Measurements from ENCODE around the gene SBF2. TPM values are rescaled to one million over a fixed set of nuclear protein-coding genes. Genes with fewer than 3 reads are reported as not detected.
A peak's percentile ranks its signal among the peaks of the same experiment; 100 is the strongest.
"Not testable (repeated sequence)": the region's sequence is repeated elsewhere in the genome, so short reads cannot be mapped to it uniquely, and the experiment has no call there.

Gene SBF2
- total and polyA plus RNA-seq, 11 donors: 10.4 to 33.9 (median 20.9) TPM

DNA sequence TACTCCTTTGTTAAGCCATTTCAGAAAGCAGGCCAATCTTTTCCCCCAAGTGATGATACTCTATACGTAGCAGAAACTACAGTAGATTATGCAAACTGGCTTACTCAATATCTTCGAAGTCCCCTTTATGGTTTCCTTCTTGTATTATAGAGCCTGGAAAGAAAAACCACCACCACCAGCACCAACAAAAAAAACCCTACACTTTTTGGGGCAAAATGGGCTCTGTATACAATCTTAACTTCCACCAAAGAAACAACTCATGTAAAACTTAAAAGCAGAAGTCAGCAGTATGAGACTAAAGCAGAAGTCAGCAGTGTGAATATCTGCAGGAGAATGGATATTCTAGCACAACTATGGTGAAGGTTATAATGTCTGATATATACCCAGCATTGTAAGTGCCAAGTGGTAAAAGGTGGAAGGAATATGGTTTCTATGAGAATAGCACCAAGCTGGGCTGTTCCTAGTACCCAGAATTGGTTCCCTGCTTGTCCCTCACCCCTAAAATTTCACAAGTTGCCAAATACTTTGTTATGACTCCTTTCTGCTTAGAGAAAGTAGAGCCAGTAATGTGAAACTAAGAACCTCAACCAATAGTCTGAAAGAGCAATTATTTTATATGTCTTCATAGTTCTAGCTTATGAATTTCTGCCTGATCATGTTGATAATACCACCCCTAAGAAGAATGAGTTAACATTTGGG is 252.1 kb downstream of the SBF2 start:
- peaks cover 0 to 37% (median 22%) of the 10 kb centered on the region in 12 donors for H3K9me3 ChIP-seq

DNA sequence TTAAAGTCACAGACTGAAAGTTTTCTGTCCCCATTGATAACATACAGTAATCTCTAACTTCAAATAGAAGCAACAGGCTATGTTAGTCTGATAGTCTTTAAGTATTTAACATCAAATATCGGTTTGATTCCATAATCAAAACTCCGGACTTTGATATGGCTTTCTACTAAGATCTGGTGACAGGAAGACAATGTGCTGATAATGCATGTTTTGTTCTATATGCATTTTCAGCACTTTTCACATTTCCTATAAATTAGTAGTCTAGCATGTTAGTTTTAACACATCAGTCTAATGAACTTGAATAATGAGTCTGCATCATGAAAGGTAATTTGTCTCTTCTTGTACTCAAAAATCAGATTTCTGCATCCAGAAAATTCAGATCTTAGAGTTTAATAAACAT is 252.7 kb downstream of the SBF2 start:
- Histone ChIP-seq H3K4me3 (no peak overlapping the region), H3K27me3 (no peaks in the 10 kb centered on the region), H3K4me1 (peaks cover 0 to 34% (median 12%) of the 10 kb centered on the region in 12 donors), H3K9me3 (peaks cover 0 to 32% (median 21%) of the 10 kb centered on the region in 12 donors), H3K36me3 (peaks cover 0 to 16% (median 0%) of the 10 kb centered on the region in 9 donors), H3K27ac (peak overlapping the region in 1 of 12 donors; percentile 39)
- WGBS, 4 donors: 45 to 87% (median 58%) methylated on average over 2 of the region's 2 CpGs
- no peak for ATAC-seq
- DNase-seq: no peak
- intact Hi-C loops (cut with DNase I): no loop called here
- TF ChIP-seq, protein P1, sequence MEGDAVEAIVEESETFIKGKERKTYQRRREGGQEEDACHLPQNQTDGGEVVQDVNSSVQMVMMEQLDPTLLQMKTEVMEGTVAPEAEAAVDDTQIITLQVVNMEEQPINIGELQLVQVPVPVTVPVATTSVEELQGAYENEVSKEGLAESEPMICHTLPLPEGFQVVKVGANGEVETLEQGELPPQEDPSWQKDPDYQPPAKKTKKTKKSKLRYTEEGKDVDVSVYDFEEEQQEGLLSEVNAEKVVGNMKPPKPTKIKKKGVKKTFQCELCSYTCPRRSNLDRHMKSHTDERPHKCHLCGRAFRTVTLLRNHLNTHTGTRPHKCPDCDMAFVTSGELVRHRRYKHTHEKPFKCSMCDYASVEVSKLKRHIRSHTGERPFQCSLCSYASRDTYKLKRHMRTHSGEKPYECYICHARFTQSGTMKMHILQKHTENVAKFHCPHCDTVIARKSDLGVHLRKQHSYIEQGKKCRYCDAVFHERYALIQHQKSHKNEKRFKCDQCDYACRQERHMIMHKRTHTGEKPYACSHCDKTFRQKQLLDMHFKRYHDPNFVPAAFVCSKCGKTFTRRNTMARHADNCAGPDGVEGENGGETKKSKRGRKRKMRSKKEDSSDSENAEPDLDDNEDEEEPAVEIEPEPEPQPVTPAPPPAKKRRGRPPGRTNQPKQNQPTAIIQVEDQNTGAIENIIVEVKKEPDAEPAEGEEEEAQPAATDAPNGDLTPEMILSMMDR (IDR thresholded peaks at IDR 0.05): no peak
- TF ChIP-seq POLR2A (IDR thresholded peaks at IDR 0.05): no peak

More for the DNA sequence above, 252.1 kb downstream of the SBF2 start:
- Histone ChIP-seq H3K27ac (peak overlapping the region in 1 of 12 donors; percentile 42), H3K27me3 (no peaks in the 10 kb centered on the region), H3K4me3 (no peak overlapping the region), H3K36me3 (peaks cover 0 to 16% (median 0%) of the 10 kb centered on the region in 9 donors), H3K4me1 (peaks cover 0 to 34% (median 12%) of the 10 kb centered on the region in 12 donors)
- 82 to 95% (median 88%) methylated on average over 2 of the region's 2 CpGs for WGBS, 4 donors
- intact Hi-C loops (cut with DNase I): no loop called here
- ATAC-seq (peak in 1 of 4 donors; percentile 27), DNase-seq (no peak)
- TF ChIP-seq, protein P1 (IDR thresholded peaks at IDR 0.05): no peak
- TF ChIP-seq POLR2A (IDR thresholded peaks at IDR 0.05): no peak

DNA sequence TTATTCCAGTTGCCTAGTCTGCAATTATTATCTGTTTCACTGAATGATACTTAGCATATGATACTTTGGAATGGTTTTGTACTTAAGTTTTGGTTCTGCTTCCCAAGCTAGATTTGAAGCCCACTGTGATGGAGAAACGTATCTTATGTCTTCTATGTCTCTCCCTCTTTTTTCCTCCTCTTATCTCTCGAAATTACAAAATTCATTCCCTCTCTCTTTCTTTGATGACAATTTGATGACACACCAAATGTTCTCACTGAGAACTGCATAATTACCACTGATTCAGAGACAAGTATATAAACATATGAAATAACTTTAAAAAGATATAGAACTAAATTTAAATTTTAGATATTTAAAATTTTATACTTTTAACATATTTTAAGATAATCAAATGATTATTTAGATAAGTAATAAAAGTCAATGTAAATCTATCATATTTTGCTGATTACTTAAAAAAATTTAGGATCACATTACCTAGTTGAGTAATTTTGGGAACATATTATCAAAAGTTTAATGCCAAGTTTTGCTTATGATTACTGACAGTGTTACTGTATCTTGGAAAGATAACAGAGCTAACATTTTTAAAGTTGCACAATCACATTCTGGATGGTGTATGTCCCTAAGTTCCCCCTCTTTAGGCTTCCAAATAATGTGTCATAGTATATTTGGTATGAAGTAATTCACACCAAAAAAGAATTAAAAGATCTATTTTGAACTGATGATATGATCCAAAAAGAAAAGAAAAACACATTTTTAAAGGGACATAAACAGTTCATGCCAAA is 255.3 kb downstream of the SBF2 start:
- Histone ChIP-seq H3K27ac (no peak overlapping the region), H3K36me3 (peaks cover 0 to 16% (median 0%) of the 10 kb centered on the region in 9 donors), H3K27me3 (no peaks in the 10 kb centered on the region), H3K4me3 (no peak overlapping the region), H3K4me1 (peaks cover 0 to 34% (median 12%) of the 10 kb centered on the region in 12 donors), H3K9me3 (peaks cover 0 to 8% (median under 1%) of the 10 kb centered on the region in 12 donors)
- TF ChIP-seq, protein P1 (IDR thresholded peaks at IDR 0.05): no peak
- TF ChIP-seq POLR2A (IDR thresholded peaks at IDR 0.05): no peak
- ATAC-seq (peak in 1 of 4 donors; percentile 45), DNase-seq (no peak)
- WGBS, 4 donors: 73 to 84% (median 80%) methylated on average over 2 of the region's 2 CpGs
- intact Hi-C loops (cut with DNase I): no loop called here

DNA sequence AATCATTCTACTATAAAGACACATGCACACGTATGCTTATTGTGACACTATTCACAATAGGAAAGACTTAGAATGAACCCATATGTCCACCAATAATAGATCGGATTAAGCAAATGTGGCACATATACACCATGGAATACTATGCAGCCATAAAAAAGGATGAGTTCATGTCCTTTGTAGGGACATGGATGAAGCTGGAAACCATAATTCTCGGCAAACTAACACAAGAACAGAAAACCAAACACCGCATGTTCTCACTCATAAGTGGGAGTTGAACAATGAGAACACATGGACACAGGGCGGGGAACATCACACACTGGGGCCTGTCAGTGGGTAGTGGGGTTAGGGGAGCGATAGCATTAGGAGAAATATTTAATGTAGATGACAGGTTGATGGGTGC is 258.1 kb downstream of the SBF2 start:
- ATAC-seq; intact Hi-C loops (cut with DNase I); H3K27ac ChIP-seq; DNase-seq; H3K4me3 ChIP-seq; H3K27me3 ChIP-seq; H3K9me3 ChIP-seq; H3K36me3 ChIP-seq: not testable (repeated sequence)
- peaks cover 0 to 28% (median 12%) of the 10 kb centered on the region in 12 donors for H3K4me1 ChIP-seq
- WGBS, 4 donors: 94 to 97% (median 97%) methylated on average over 6 of the region's 6 CpGs
